Fibroblast of lung (primary cell): ENCODE measurements around the gene MRPS9. TPM values are rescaled to one million over a fixed set of nuclear protein-coding genes. Genes with fewer than 3 reads are reported as not detected.
A peak's percentile ranks its signal among the peaks of the same experiment; 100 is the strongest.

Experiments
- DNase-seq, 2 donors: peaks; one replicate each; pipeline versions ENCODE4 v3.0.0 to v3.0.0-alpha.2; 2010; ENCODE audit warnings: low read depth in 2 of 2
- H2AFZ ChIP-seq: 2 replicates; pipeline ENCODE4 v1.5.1; 2012; ENCODE audit warnings: low read length, control low read depth, inconsistent platforms
- H3K27ac ChIP-seq: 2 replicates; pipeline ENCODE4 v1.5.1; 2011; ENCODE audit warnings: low read length, control low read depth; ENCODE audit not compliant: insufficient read depth
- H3K27me3 ChIP-seq: 2 replicates; pipeline ENCODE4 v1.5.1; 2011; ENCODE audit warnings: mild to moderate bottlenecking, low read length; ENCODE audit not compliant: control insufficient read depth, insufficient read depth
- H3K36me3 ChIP-seq: 2 replicates; pipeline ENCODE4 v1.5.1; 2011; ENCODE audit warnings: low read length; ENCODE audit not compliant: control insufficient read depth, insufficient read depth
- H3K4me1 ChIP-seq: 2 replicates; pipeline ENCODE4 v1.5.1; 2011; ENCODE audit warnings: low read length; ENCODE audit not compliant: control insufficient read depth, insufficient read depth; ENCODE audit errors: extremely low read depth
- H3K4me2 ChIP-seq: 2 replicates; pipeline ENCODE4 v1.5.1; 2011; ENCODE audit warnings: low read length, control low read depth; ENCODE audit not compliant: insufficient read depth; ENCODE audit errors: extremely low read depth
- H3K4me3 ChIP-seq, 4 experiments: fragments of 200-600 bp in 1 of 4; sonication (generic) in 1 of 4; replicated peaks in 1 of 4; 2 replicates each; pipeline ENCODE4 v1.5.1; 2011 to 2016; ENCODE audit warnings: low read length in 4 of 4, low read depth in 3 of 4, mild to moderate bottlenecking in 3 of 4, control low read depth in 2 of 4, inconsistent platforms in 1 of 4, mixed read lengths in 1 of 4; ENCODE audit not compliant: insufficient read depth in 1 of 4; ENCODE audit errors: control extremely low read depth in 1 of 4
- H3K79me2 ChIP-seq: 2 replicates; pipeline ENCODE4 v1.5.1; 2012; ENCODE audit warnings: mild to moderate bottlenecking, low read length, inconsistent platforms; ENCODE audit not compliant: control insufficient read depth, insufficient read depth
- H3K9ac ChIP-seq: 2 replicates; pipeline ENCODE4 v1.5.1; 2011; ENCODE audit warnings: mild to moderate bottlenecking, low read length, control low read depth; ENCODE audit not compliant: insufficient read depth
- H3K9me3 ChIP-seq: 2 replicates; pipeline ENCODE4 v1.5.1; 2012; ENCODE audit warnings: low read depth, low read length; ENCODE audit not compliant: control insufficient read depth, insufficient read depth
- H4K20me1 ChIP-seq: 2 replicates; pipeline ENCODE4 v1.5.1; 2011; ENCODE audit warnings: low read length; ENCODE audit not compliant: control insufficient read depth, insufficient read depth; ENCODE audit errors: extremely low read depth
- CTCF ChIP-seq, 2 donors: IDR thresholded peaks in 1 of 2; conservative IDR thresholded peaks in 1 of 2; 1 replicate in 1 of 2; 2 replicates in 1 of 2; pipeline ENCODE4 v1.5.1; 2011 to 2012; ENCODE audit warnings: low read length in 2 of 2, control low read depth in 1 of 2, inconsistent platforms in 1 of 2, low read depth in 1 of 2, mild to moderate bottlenecking in 1 of 2
- EZH2 ChIP-seq: IDR thresholded peaks from 2 replicates; pipeline ENCODE4 v1.5.1; 2012; ENCODE audit warnings: low read length, control low read depth, mild to moderate bottlenecking; ENCODE audit errors: missing control alignments
- polyA plus RNA-seq, 2 donors: library from polyadenylated mRNA; depleted of rRNA in 1 of 2; stranded (reverse) in 1 of 2; unstranded in 1 of 2; fragments of >200 nt; gene quantifications; 2 replicates each; pipeline ENCODE4 v1.2.1, GENCODE V29; 2011 to 2012; ENCODE audit warnings: missing spikeins in 1 of 2
- total RNA-seq: library from RNA; depleted of rRNA; stranded (reverse); fragments of >200 nt; gene quantifications from 2 replicates; pipeline ENCODE4 v1.2.1, GENCODE V29; 2014

MRPS9 gene
- total and polyA plus RNA-seq, 2 donors (not counting 1 experiment from before 2014, with no cell fraction given) = 21.3 to 25.3 TPM

- H3K9ac ChIP-seq = no peak overlapping the region
- H3K4me3 ChIP-seq = peak overlapping the region in 1 of 4 experiments; percentile 37
- no peaks in the 10 kb centered on the region for H3K4me1 ChIP-seq
These were observed 106.5 kb downstream of the MRPS9 start for GRCh38 chr2:105144152-105144940.

GRCh38 chr2:105144941-105145300 lies 107.1 kb downstream of the MRPS9 start:
- H3K27me3 ChIP-seq = peaks cover 13% of the 10 kb centered on the region

More at GRCh38 chr2:105144152-105144940, 106.5 kb downstream of the MRPS9 start:
- peak; percentile 89 for TF ChIP-seq EZH2
- TF ChIP-seq CTCF (conservative IDR thresholded peaks at IDR 0.05 in 1 of 2, IDR thresholded peaks at IDR 0.05 in 1 of 2; ENCODE audit: low read depth in 1 of 2, low read length in 2 of 2) = no peak
- H3K9me3 ChIP-seq = no peaks in the 10 kb centered on the region
- H4K20me1 ChIP-seq = no peaks in the 10 kb centered on the region
- no peaks in the 10 kb centered on the region for H3K79me2 ChIP-seq
- H2AFZ ChIP-seq = no peak overlapping the region
- no peaks in the 10 kb centered on the region for H3K36me3 ChIP-seq
- H3K4me2 ChIP-seq = no peak overlapping the region
- no peak overlapping the region for H3K27ac ChIP-seq
- peaks cover 13% of the 10 kb centered on the region for H3K27me3 ChIP-seq
- no peak for DNase-seq

GRCh38 chr2:105149272-105149671 lies 111.4 kb downstream of the MRPS9 start:
- H2AFZ ChIP-seq = no peak overlapping the region
- H3K27ac ChIP-seq = no peak overlapping the region
- H3K4me1 ChIP-seq = no peaks in the 10 kb centered on the region
- no peaks in the 10 kb centered on the region for H3K36me3 ChIP-seq
- no peaks in the 10 kb centered on the region for H4K20me1 ChIP-seq
- no peak for TF ChIP-seq EZH2
- TF ChIP-seq CTCF (conservative IDR thresholded peaks at IDR 0.05 in 1 of 2, IDR thresholded peaks at IDR 0.05 in 1 of 2; ENCODE audit: low read depth in 1 of 2, low read length in 2 of 2) = no peak
- H3K9me3 ChIP-seq = no peaks in the 10 kb centered on the region
- no peak overlapping the region for H3K4me2 ChIP-seq
- H3K4me3 ChIP-seq = no peak overlapping the region
- H3K79me2 ChIP-seq = no peaks in the 10 kb centered on the region
- no peak for DNase-seq
- H3K27me3 ChIP-seq = peaks cover 4% of the 10 kb centered on the region
- no peak overlapping the region for H3K9ac ChIP-seq

More at GRCh38 chr2:105144941-105145300, 107.1 kb downstream of the MRPS9 start:
- H3K36me3 ChIP-seq = no peaks in the 10 kb centered on the region
- H3K4me2 ChIP-seq = no peak overlapping the region
- H4K20me1 ChIP-seq = no peaks in the 10 kb centered on the region
- no peaks in the 10 kb centered on the region for H3K9me3 ChIP-seq
- H3K79me2 ChIP-seq = no peaks in the 10 kb centered on the region
- no peak overlapping the region for H2AFZ ChIP-seq
- H3K9ac ChIP-seq = no peak overlapping the region
- DNase-seq = no peak
- no peak overlapping the region for H3K4me3 ChIP-seq
- H3K4me1 ChIP-seq = no peaks in the 10 kb centered on the region
- no peak overlapping the region for H3K27ac ChIP-seq
- no peak for TF ChIP-seq CTCF (conservative IDR thresholded peaks at IDR 0.05 in 1 of 2, IDR thresholded peaks at IDR 0.05 in 1 of 2; ENCODE audit: low read depth in 1 of 2, low read length in 2 of 2)
- peak; percentile 18 for TF ChIP-seq EZH2

Other genes with a start within 250 kb of the MRPS9 start
- not detected in 2 replicates for gene POU3F3, start 184.0 kb upstream of the MRPS9 start, total RNA-seq
- 0.01 TPM in 1 of 2 replicates, not detected in the other for gene POU3F3, start 184.0 kb upstream of the MRPS9 start, polyA plus RNA-seq
- not detected in 2 replicates for gene GPR45, start 203.7 kb downstream of the MRPS9 start, total RNA-seq
- not detected in 2 replicates for gene GPR45, start 203.7 kb downstream of the MRPS9 start, polyA plus RNA-seq